ENCODE results near the gene GDPD5.
A peak's percentile ranks its signal among the peaks of the same experiment; 100 is the strongest.

GDPD5 gene

GRCh38 chr11:75522286-75523044, 3.3 kb downstream of the GDPD5 start:
- no peak for DNase-seq
- in situ Hi-C loops (cut with MboI; ENCODE audit: low pct_unique_long_range_greater_than_20kb, low sequenced_read_pairs), result loop anchor here (10.0 kb wide), 1 partner anchor 48 kb away; no protein-coding TSS in a partner anchor

GRCh38 chr11:75520688-75521087, 5.1 kb downstream of the GDPD5 start:
- no peak for DNase-seq
- in situ Hi-C loops (cut with MboI; ENCODE audit: low pct_unique_long_range_greater_than_20kb, low sequenced_read_pairs), result loop anchor here (10.0 kb wide), 1 partner anchor 46 kb away; no protein-coding TSS in a partner anchor

GRCh38 chr11:75518771-75519653, 6.7 kb downstream of the GDPD5 start:
- peak; percentile 21 for DNase-seq
- in situ Hi-C loops (cut with MboI; ENCODE audit: low pct_unique_long_range_greater_than_20kb, low sequenced_read_pairs), result no loop called here

- no peak for DNase-seq
Observed at GRCh38 chr11:75518204-75518549, 7.6 kb downstream of the GDPD5 start.

GRCh38 chr11:75516886-75517285, 8.9 kb downstream of the GDPD5 start:
- in situ Hi-C loops (cut with MboI; ENCODE audit: low pct_unique_long_range_greater_than_20kb, low sequenced_read_pairs), result no loop called here
- peak; percentile 85 for DNase-seq

More at GRCh38 chr11:75518204-75518549, 7.6 kb downstream of the GDPD5 start:
- in situ Hi-C loops (cut with MboI; ENCODE audit: low pct_unique_long_range_greater_than_20kb, low sequenced_read_pairs), result no loop called here

GRCh38 chr11:75516140-75516539, 9.6 kb downstream of the GDPD5 start:
- in situ Hi-C loops (cut with MboI; ENCODE audit: low pct_unique_long_range_greater_than_20kb, low sequenced_read_pairs), result no loop called here
- DNase-seq, result no peak

GRCh38 chr11:75514596-75514995, 11.1 kb downstream of the GDPD5 start:
- peak; percentile 32 for DNase-seq
- in situ Hi-C loops (cut with MboI; ENCODE audit: low pct_unique_long_range_greater_than_20kb, low sequenced_read_pairs), result no loop called here

GRCh38 chr11:75513250-75513649, 12.5 kb downstream of the GDPD5 start:
- DNase-seq, result no peak
- in situ Hi-C loops (cut with MboI; ENCODE audit: low pct_unique_long_range_greater_than_20kb, low sequenced_read_pairs), result no loop called here

- DNase-seq, result no peak
- in situ Hi-C loops (cut with MboI; ENCODE audit: low pct_unique_long_range_greater_than_20kb, low sequenced_read_pairs), result no loop called here
Observed at GRCh38 chr11:75510723-75511019, 15.1 kb downstream of the GDPD5 start.

GRCh38 chr11:75510004-75510722, 15.6 kb downstream of the GDPD5 start:
- in situ Hi-C loops (cut with MboI; ENCODE audit: low pct_unique_long_range_greater_than_20kb, low sequenced_read_pairs), result no loop called here
- no peak for DNase-seq

GRCh38 chr11:75509020-75509720, 16.6 kb downstream of the GDPD5 start:
- peak; percentile 24 for DNase-seq

GRCh38 chr11:75508051-75508561, 17.6 kb downstream of the GDPD5 start:
- in situ Hi-C loops (cut with MboI; ENCODE audit: low pct_unique_long_range_greater_than_20kb, low sequenced_read_pairs), result no loop called here
- peak; percentile 49 for DNase-seq

More at GRCh38 chr11:75509020-75509720, 16.6 kb downstream of the GDPD5 start:
- in situ Hi-C loops (cut with MboI; ENCODE audit: low pct_unique_long_range_greater_than_20kb, low sequenced_read_pairs), result no loop called here

GRCh38 chr11:75507571-75507970, 18.2 kb downstream of the GDPD5 start:
- in situ Hi-C loops (cut with MboI; ENCODE audit: low pct_unique_long_range_greater_than_20kb, low sequenced_read_pairs), result no loop called here
- no peak for DNase-seq

- DNase-seq, result no peak
- in situ Hi-C loops (cut with MboI; ENCODE audit: low pct_unique_long_range_greater_than_20kb, low sequenced_read_pairs), result no loop called here
Observed at GRCh38 chr11:75506827-75507226, 18.9 kb downstream of the GDPD5 start.

- DNase-seq, result no peak
- in situ Hi-C loops (cut with MboI; ENCODE audit: low pct_unique_long_range_greater_than_20kb, low sequenced_read_pairs), result no loop called here
Observed at GRCh38 chr11:75505916-75506692, 19.6 kb downstream of the GDPD5 start.

- in situ Hi-C loops (cut with MboI; ENCODE audit: low pct_unique_long_range_greater_than_20kb, low sequenced_read_pairs), result no loop called here
- no peak for DNase-seq
Observed at GRCh38 chr11:75504501-75504900, 21.2 kb downstream of the GDPD5 start.

- in situ Hi-C loops (cut with MboI; ENCODE audit: low pct_unique_long_range_greater_than_20kb, low sequenced_read_pairs), result no loop called here
- DNase-seq, result no peak
Observed at GRCh38 chr11:75503531-75504099, 22.1 kb downstream of the GDPD5 start.

- no peak for DNase-seq
- in situ Hi-C loops (cut with MboI; ENCODE audit: low pct_unique_long_range_greater_than_20kb, low sequenced_read_pairs), result no loop called here
Observed at GRCh38 chr11:75502138-75502537, 23.6 kb downstream of the GDPD5 start.

All from KBM-7 (cell line).